Keratinocyte (primary cell): ENCODE results near the gene DYNLRB2. TPM values are rescaled to one million over a fixed set of nuclear protein-coding genes. Genes with fewer than 3 reads are reported as not detected.

ENCODE experiments used
- DNase-seq: peaks from one replicate; pipeline ENCODE4 v3.0.0-alpha.2; 2011; ENCODE audit warnings: low read depth, missing footprints, low spot score
- FAIRE-seq: peaks from 2 replicates; lab custom pipeline; 2011; peaks lifted over from hg19 to GRCh38; lab: Jason Lieb, UNC
- H2AFZ ChIP-seq: 2 replicates; pipeline ENCODE4 v1.6.0; 2012; ENCODE audit warnings: low read length, control low read depth, inconsistent platforms; ENCODE audit not compliant: control insufficient read depth
- H3K27ac ChIP-seq: 2 replicates; pipeline ENCODE4 v1.5.1; 2011; ENCODE audit warnings: low read length; ENCODE audit not compliant: control insufficient read depth, insufficient read depth
- H3K27me3 ChIP-seq: 3 replicates; pipeline ENCODE4 v1.6.0; 2011; ENCODE audit warnings: low read length; ENCODE audit not compliant: control insufficient read depth, insufficient read depth; ENCODE audit errors: extremely low read depth
- H3K36me3 ChIP-seq, 2 experiments: 2 replicates in 1 of 2; 3 replicates in 1 of 2; pipeline ENCODE4 v1.5.1; 2011; ENCODE audit warnings: low read length in 2 of 2, mild to moderate bottlenecking in 1 of 2; ENCODE audit not compliant: control insufficient read depth in 2 of 2, insufficient read depth in 2 of 2; ENCODE audit errors: extremely low read depth in 1 of 2
- H3K4me1 ChIP-seq: 3 replicates; pipeline ENCODE4 v1.5.1; 2011; ENCODE audit warnings: low read length; ENCODE audit not compliant: control insufficient read depth, insufficient read depth; ENCODE audit errors: extremely low read depth
- H3K4me2 ChIP-seq: 3 replicates; pipeline ENCODE4 v1.6.0; 2011; ENCODE audit warnings: low read depth, low read length; ENCODE audit not compliant: control insufficient read depth, insufficient read depth; ENCODE audit errors: extremely low read depth
- H3K4me3 ChIP-seq, 3 experiments: fragments of 200-600 bp in 1 of 3; sonication (generic) in 1 of 3; 2 replicates in 2 of 3; 3 replicates in 1 of 3; pipeline ENCODE4 v1.5.1; 2011 to 2016; ENCODE audit warnings: low read length in 3 of 3, mild to moderate bottlenecking in 3 of 3, control low read depth in 2 of 3, inconsistent platforms in 1 of 3, low read depth in 1 of 3, mixed read lengths in 1 of 3, mixed run types in 1 of 3, moderate library complexity in 1 of 3; ENCODE audit not compliant: control insufficient read depth in 2 of 3, insufficient read depth in 2 of 3; ENCODE audit errors: extremely low read depth in 1 of 3
- H3K79me2 ChIP-seq: 2 replicates; pipeline ENCODE4 v1.6.0; 2012; ENCODE audit warnings: low read length; ENCODE audit not compliant: control insufficient read depth, insufficient read depth
- H3K9ac ChIP-seq: 3 replicates; pipeline ENCODE4 v1.6.0; 2011; ENCODE audit warnings: low read length; ENCODE audit not compliant: control insufficient read depth, insufficient read depth; ENCODE audit errors: extremely low read depth
- H3K9me1 ChIP-seq: 3 replicates; pipeline ENCODE4 v1.6.0; 2011; ENCODE audit warnings: low read length; ENCODE audit not compliant: control insufficient read depth, insufficient read depth; ENCODE audit errors: extremely low read depth
- H3K9me3 ChIP-seq: 2 replicates; pipeline ENCODE4 v1.5.1; 2012; ENCODE audit warnings: low read depth, low read length; ENCODE audit not compliant: control insufficient read depth
- H4K20me1 ChIP-seq: 3 replicates; pipeline ENCODE4 v1.6.0; 2011; ENCODE audit warnings: low read length; ENCODE audit not compliant: control insufficient read depth, insufficient read depth; ENCODE audit errors: extremely low read depth
- EZH2 ChIP-seq: IDR thresholded peaks from one replicate; pipeline ENCODE4 v1.6.1; 2012; ENCODE audit warnings: inconsistent platforms, mild to moderate bottlenecking, low read length, moderate library complexity
- dilution Hi-C: fragments of 300-500 bp; cut with MboI; formaldehyde crosslinking; loops from one replicate; pipeline ENCODE4 v1.7.0; 2020; ENCODE audit warnings: low sequenced_read_pairs; ENCODE audit not compliant: extremely low pct_ligation_motif_present
- polyA plus RNA-seq, 5 experiments: library from polyadenylated mRNA; depleted of rRNA in 3 of 5; stranded (reverse) in 3 of 5; stranded (forward) in 1 of 5; unstranded in 1 of 5; fragments of >200 nt; gene quantifications; 1 replicate in 1 of 5; 2 replicates in 3 of 5; 3 replicates in 1 of 5; pipeline versions ENCODE4 v1.2.1 to v1.2.3, GENCODE V29; 2011 to 2012; ENCODE audit warnings: missing spikeins in 2 of 5, low read depth in 1 of 5, low replicate concordance in 1 of 5
- TF ChIP-seq, protein P1 (sequence below), 3 experiments: IDR thresholded peaks in 1 of 3; conservative IDR thresholded peaks in 1 of 3; optimal IDR thresholded peaks in 1 of 3; 2 replicates in 2 of 3; 3 replicates in 1 of 3; pipeline versions ENCODE3 to v1.5.1; 2011; ENCODE audit warnings: low read length in 3 of 3, mild to moderate bottlenecking in 3 of 3, moderate library complexity in 2 of 3, control low read depth in 1 of 3, inconsistent platforms in 1 of 3; ENCODE audit not compliant: insufficient read depth in 2 of 3; ENCODE audit errors: extremely low read depth in 1 of 3

DYNLRB2 gene
- polyA plus RNA-seq, 1 donor (not counting 4 experiments of a cell fraction or from before 2014, with no cell fraction given), result 0.51 TPM

GRCh38 chr16:80519189-80519588, 21.6 kb upstream of the DYNLRB2 start:
- H3K9me1 ChIP-seq, result no peaks in the 10 kb centered on the region
- no peak overlapping the region for H3K27ac ChIP-seq
- H3K79me2 ChIP-seq, result no peaks in the 10 kb centered on the region
- H3K9ac ChIP-seq, result no peak overlapping the region
- no peak overlapping the region for H3K4me2 ChIP-seq
- FAIRE-seq (no peak), DNase-seq (no peak)
- no peak overlapping the region for H3K4me3 ChIP-seq
- H3K4me1 ChIP-seq, result no peaks in the 10 kb centered on the region
- dilution Hi-C loops, result no loop called here
- no peaks in the 10 kb centered on the region for H3K27me3 ChIP-seq
- H2AFZ ChIP-seq, result no peak overlapping the region
- no peaks in the 10 kb centered on the region for H4K20me1 ChIP-seq
- no peaks in the 10 kb centered on the region for H3K36me3 ChIP-seq
- no peak for TF ChIP-seq EZH2
- TF ChIP-seq, protein P1, sequence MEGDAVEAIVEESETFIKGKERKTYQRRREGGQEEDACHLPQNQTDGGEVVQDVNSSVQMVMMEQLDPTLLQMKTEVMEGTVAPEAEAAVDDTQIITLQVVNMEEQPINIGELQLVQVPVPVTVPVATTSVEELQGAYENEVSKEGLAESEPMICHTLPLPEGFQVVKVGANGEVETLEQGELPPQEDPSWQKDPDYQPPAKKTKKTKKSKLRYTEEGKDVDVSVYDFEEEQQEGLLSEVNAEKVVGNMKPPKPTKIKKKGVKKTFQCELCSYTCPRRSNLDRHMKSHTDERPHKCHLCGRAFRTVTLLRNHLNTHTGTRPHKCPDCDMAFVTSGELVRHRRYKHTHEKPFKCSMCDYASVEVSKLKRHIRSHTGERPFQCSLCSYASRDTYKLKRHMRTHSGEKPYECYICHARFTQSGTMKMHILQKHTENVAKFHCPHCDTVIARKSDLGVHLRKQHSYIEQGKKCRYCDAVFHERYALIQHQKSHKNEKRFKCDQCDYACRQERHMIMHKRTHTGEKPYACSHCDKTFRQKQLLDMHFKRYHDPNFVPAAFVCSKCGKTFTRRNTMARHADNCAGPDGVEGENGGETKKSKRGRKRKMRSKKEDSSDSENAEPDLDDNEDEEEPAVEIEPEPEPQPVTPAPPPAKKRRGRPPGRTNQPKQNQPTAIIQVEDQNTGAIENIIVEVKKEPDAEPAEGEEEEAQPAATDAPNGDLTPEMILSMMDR (optimal IDR thresholded peaks at IDR 0.05 in 1 of 3, IDR thresholded peaks at IDR 0.05 in 1 of 3, conservative IDR thresholded peaks at IDR 0.05 in 1 of 3; ENCODE audit: extremely low read depth in 1 of 3, insufficient read depth in 2 of 3, low read length in 3 of 3), result no peak
- no peaks in the 10 kb centered on the region for H3K9me3 ChIP-seq

GRCh38 chr16:80525420-80525819, 15.4 kb upstream of the DYNLRB2 start:
- Histone ChIP-seq H3K4me2 (no peak overlapping the region), H3K36me3 (no peaks in the 10 kb centered on the region), H3K4me1 (no peaks in the 10 kb centered on the region), H4K20me1 (no peaks in the 10 kb centered on the region), H3K9ac (no peak overlapping the region), H3K79me2 (no peaks in the 10 kb centered on the region), H3K27me3 (no peaks in the 10 kb centered on the region), H3K9me3 (no peaks in the 10 kb centered on the region), H2AFZ (no peak overlapping the region), H3K27ac (no peak overlapping the region), H3K4me3 (no peak overlapping the region), H3K9me1 (no peaks in the 10 kb centered on the region)
- DNase-seq (no peak), FAIRE-seq (no peak)
- dilution Hi-C loops, result no loop called here
- TF ChIP-seq, protein P1 (optimal IDR thresholded peaks at IDR 0.05 in 1 of 3, IDR thresholded peaks at IDR 0.05 in 1 of 3, conservative IDR thresholded peaks at IDR 0.05 in 1 of 3; ENCODE audit: extremely low read depth in 1 of 3, insufficient read depth in 2 of 3, low read length in 3 of 3), result no peak
- TF ChIP-seq EZH2, result no peak
